Lung (tissue), 12 donors: ENCODE measurements around the gene TRAF7. TPM values are rescaled to one million over a fixed set of nuclear protein-coding genes. Genes with fewer than 3 reads are reported as not detected.
A peak's percentile ranks its signal among the peaks of the same experiment; 100 is the strongest.

Experiments used
- ATAC-seq: fragments of 200-7000 bp; cut with Tn5 transposase; one replicate; pipeline ENCODE4 v1.9.1; 2020; ENCODE audit warnings: moderate number of reproducible peaks; ENCODE audit not compliant: insufficient read depth, low FRiP score
- DNase-seq, 3 donors: peaks; one replicate each; pipeline ENCODE4 v3.0.0-alpha.2; 2013 to 2017
- H3K27ac ChIP-seq, 2 donors: one replicate each; pipeline ENCODE4 v1.5.1; 2013; ENCODE audit warnings: mild to moderate bottlenecking in 2 of 2, moderate library complexity in 2 of 2, control low read depth in 1 of 2, inconsistent platforms in 1 of 2, low read depth in 1 of 2, low read length in 1 of 2
- H3K27me3 ChIP-seq, 3 donors: one replicate each; pipeline ENCODE4 v1.5.1; 2013; ENCODE audit warnings: low read length in 2 of 3; ENCODE audit not compliant: control insufficient read depth in 3 of 3, insufficient read depth in 3 of 3
- H3K36me3 ChIP-seq, 4 donors: one replicate each; pipeline ENCODE4 v1.5.1; 2013; ENCODE audit warnings: low read length in 4 of 4, mild to moderate bottlenecking in 1 of 4, moderate library complexity in 1 of 4; ENCODE audit not compliant: control insufficient read depth in 4 of 4, insufficient read depth in 4 of 4
- H3K4me1 ChIP-seq, 5 donors: one replicate each; pipeline ENCODE4 v1.5.1; 2013; ENCODE audit warnings: low read length in 5 of 5, mild to moderate bottlenecking in 2 of 5, moderate library complexity in 1 of 5; ENCODE audit not compliant: control insufficient read depth in 5 of 5, insufficient read depth in 5 of 5
- H3K4me3 ChIP-seq: one replicate; pipeline ENCODE4 v1.5.1; 2013; ENCODE audit warnings: mild to moderate bottlenecking, control low read depth, moderate library complexity
- H3K9ac ChIP-seq, 2 donors: one replicate each; pipeline ENCODE4 v1.5.1; 2013; ENCODE audit warnings: low read length in 2 of 2, control low read depth in 1 of 2; ENCODE audit not compliant: insufficient read depth in 1 of 2
- H3K9me3 ChIP-seq, 4 donors: one replicate each; pipeline ENCODE4 v1.5.1; 2013; ENCODE audit warnings: low read length in 3 of 4, mild to moderate bottlenecking in 1 of 4, moderate library complexity in 1 of 4; ENCODE audit not compliant: control insufficient read depth in 4 of 4, insufficient read depth in 3 of 4
- WGBS, 2 donors: extraction: QIAGEN DNeasy Blood & Tissue Kit; methylation state at CpG; one replicate each; pipeline ENCODE4 v1.1.7; 2013; 5-methylcytosine and 5-hydroxymethylcytosine counted together
- polyA plus RNA-seq, 2 donors: library from polyadenylated mRNA; stranded (reverse); fragments of 200-250 nt; gene quantifications; one replicate each; pipeline ENCODE4 v1.2.1, GENCODE V29; 2013
- total RNA-seq, 2 donors: library from RNA; depleted of rRNA in 1 of 2; stranded (reverse); fragments of >200 nt in 1 of 2; gene quantifications; one replicate each; pipeline ENCODE4 v1.2.1, GENCODE V29; 2014 to 2021
- TF ChIP-seq, protein P1 (sequence below): IDR thresholded peaks from 2 replicates; pipeline ENCODE4 v1.5.1; 2012; ENCODE audit warnings: mild to moderate bottlenecking; ENCODE audit errors: control extremely low read depth, extremely low read depth
- donor health status: control.
- donor health status: control.
- donor health status: Bipolar disorder and iron deficiency.
- donor health status: healthy.
- donor health status: DM: yes; HTN: yes; CAD: no.

Gene TRAF7
- total and polyA plus RNA-seq, 4 donors: 33.4 to 74.2 (median 48.3) TPM

DNA sequence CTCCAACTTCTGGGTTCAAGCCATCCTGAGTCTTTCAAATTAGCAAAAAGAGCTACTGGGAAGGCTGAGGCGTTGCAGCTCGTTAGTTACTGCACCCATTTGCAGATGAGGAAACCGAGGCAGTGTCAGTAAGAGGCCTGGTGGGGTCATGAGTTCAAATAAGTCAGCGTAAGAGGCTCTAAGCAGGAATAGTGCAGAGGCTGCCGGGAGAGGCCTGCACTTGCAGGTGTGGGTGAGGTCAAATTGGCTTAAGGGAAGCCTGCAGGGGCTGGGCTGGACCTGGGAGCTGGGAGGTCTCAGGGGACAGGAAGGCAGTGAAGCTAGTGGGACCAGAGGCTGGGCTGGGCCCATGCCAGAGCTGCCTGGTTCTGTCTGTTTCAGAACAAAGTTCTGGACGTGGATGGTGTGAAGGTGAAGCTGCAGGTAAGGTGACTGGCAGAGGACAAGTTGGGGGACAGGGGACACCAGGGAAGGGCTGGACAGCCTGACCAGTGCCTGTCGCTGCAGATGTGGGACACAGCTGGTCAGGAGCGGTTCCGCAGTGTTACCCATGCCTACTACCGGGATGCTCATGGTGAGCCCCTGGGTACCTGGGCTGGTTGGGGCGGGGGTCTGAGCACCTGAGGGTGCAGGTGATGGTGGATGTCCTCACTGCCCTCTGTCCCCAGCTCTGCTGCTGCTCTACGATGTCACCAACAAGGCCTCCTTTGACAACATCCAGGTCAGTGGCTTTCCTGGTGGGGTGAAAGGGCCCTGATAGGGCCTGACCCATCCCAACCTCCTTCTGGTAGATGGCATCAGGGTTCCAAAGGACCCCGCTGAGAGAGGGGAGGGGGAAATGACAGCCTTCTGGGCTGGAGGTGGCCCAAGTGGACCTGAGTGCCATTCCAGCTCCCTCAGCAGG lies 4.1 kb upstream of the TRAF7 start:
- no peak overlapping the region for H3K4me3 ChIP-seq
- H3K36me3 ChIP-seq: peaks cover 0 to 14% (median 8%) of the 10 kb centered on the region in 4 donors
- no peak for DNase-seq
- peak overlapping the region in 1 of 2 donors; percentile 13 for H3K27ac ChIP-seq
- no peak for ATAC-seq
- 85% methylated on average over 13 of the region's 13 CpGs for WGBS, 2 donors
- no peaks in the 10 kb centered on the region for H3K27me3 ChIP-seq
- TF ChIP-seq, protein P1, sequence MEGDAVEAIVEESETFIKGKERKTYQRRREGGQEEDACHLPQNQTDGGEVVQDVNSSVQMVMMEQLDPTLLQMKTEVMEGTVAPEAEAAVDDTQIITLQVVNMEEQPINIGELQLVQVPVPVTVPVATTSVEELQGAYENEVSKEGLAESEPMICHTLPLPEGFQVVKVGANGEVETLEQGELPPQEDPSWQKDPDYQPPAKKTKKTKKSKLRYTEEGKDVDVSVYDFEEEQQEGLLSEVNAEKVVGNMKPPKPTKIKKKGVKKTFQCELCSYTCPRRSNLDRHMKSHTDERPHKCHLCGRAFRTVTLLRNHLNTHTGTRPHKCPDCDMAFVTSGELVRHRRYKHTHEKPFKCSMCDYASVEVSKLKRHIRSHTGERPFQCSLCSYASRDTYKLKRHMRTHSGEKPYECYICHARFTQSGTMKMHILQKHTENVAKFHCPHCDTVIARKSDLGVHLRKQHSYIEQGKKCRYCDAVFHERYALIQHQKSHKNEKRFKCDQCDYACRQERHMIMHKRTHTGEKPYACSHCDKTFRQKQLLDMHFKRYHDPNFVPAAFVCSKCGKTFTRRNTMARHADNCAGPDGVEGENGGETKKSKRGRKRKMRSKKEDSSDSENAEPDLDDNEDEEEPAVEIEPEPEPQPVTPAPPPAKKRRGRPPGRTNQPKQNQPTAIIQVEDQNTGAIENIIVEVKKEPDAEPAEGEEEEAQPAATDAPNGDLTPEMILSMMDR: no peak
- peaks cover 0 to 69% (median 24%) of the 10 kb centered on the region in 5 donors for H3K4me1 ChIP-seq
- H3K9me3 ChIP-seq: no peaks in the 10 kb centered on the region
- H3K9ac ChIP-seq: no peak overlapping the region

DNA sequence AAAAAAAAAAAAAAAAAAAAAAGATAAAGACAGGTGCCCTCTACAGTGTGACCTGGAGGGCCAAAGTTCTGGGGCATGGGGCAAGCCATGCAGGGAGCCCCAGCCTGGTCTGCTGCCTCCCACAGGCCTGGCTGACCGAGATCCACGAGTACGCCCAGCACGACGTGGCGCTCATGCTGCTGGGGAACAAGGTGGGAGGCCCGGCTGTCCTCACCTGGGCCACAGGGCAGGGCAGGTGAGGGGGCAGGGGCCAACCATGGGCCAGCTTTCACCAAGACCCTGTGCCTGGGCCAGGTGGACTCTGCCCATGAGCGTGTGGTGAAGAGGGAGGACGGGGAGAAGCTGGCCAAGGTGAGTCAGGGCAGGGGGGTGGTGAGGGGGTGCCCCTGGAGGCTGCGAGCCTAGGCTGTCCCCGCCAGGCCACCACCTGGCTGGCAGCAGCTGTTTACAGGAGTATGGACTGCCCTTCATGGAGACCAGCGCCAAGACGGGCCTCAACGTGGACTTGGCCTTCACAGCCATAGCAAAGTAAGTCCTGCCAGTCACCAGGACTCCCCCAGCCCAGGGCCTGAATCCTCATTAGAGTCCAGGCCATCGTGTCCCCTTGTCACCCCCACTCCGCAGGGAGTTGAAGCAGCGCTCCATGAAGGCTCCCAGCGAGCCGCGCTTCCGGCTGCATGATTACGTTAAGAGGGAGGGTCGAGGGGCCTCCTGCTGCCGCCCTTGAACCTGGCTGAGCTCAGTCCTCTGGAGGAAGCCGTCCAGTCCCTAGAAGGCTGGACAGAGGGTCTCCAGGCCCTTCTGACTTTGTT lies 2.7 kb upstream of the TRAF7 start:
- no peak for ATAC-seq
- H3K27me3 ChIP-seq: no peaks in the 10 kb centered on the region
- WGBS, 2 donors: 34 to 54% methylated on average over 25 of the region's 25 CpGs
- TF ChIP-seq, protein P1: no peak
- H3K4me1 ChIP-seq: peaks cover 0 to 78% (median 38%) of the 10 kb centered on the region in 5 donors
- H3K4me3 ChIP-seq: peak overlapping the region; percentile 43
- peak; percentile 35 to 41 (median 37) for DNase-seq
- H3K9ac ChIP-seq: peak overlapping the region in 1 of 2 donors; percentile 24
- peaks cover 0 to 14% (median 8%) of the 10 kb centered on the region in 4 donors for H3K36me3 ChIP-seq
- H3K27ac ChIP-seq: peak overlapping the region; percentile 9 to 55
- no peaks in the 10 kb centered on the region for H3K9me3 ChIP-seq

DNA sequence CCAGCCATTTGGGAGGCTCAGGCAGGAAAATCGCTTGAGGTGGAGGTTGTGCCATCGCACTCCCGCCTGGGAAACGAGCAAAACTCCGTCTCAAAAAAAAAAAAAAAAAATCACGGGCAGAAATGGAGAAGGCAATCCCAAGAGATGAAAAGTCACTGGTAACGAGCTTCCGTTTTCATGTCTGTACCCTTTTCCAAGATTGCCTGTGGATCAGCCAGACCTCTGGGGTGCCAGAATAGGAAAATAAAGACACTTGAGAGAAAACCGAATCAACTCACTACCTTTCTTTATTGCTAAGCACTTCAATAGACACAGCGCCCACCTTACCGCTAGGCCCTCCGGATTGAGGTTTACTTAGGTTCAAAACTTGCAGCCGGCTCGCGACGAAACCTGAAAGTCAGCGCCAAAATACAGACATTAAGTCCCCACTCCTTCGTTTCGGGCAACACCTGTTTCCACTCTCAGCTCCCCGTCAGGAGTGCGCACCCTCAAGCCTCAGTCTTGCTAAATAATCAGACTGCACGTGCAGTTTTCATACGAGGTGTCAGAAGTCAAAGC lies 970 bp upstream of the TRAF7 start:
- TF ChIP-seq, protein P1: no peak
- peaks cover 0 to 80% (median 43%) of the 10 kb centered on the region in 5 donors for H3K4me1 ChIP-seq
- no peaks in the 10 kb centered on the region for H3K9me3 ChIP-seq
- 6% methylated on average over 23 of the region's 23 CpGs for WGBS, 2 donors
- H3K9ac ChIP-seq: peak overlapping the region in 1 of 2 donors; percentile 61
- H3K4me3 ChIP-seq: peak overlapping the region; percentile 50
- peak overlapping the region; percentile 68 to 80 for H3K27ac ChIP-seq
- H3K27me3 ChIP-seq: no peaks in the 10 kb centered on the region
- ATAC-seq: no peak
- DNase-seq: peak in 1 of 3 donors; percentile 25
- peaks cover 0 to 14% (median 8%) of the 10 kb centered on the region in 4 donors for H3K36me3 ChIP-seq
